AG09319 (cell line): ENCODE measurements around the gene FOXR1.
A peak's percentile ranks its signal among the peaks of the same experiment; 100 is the strongest.
"Not testable (repeated sequence)": the region's sequence is repeated elsewhere in the genome, so short reads cannot be mapped to it uniquely, and the experiment has no call there.

Experiments used
- DNase-seq: peaks from one replicate; pipeline ENCODE4 v3.0.0-alpha.2; 2010; ENCODE audit warnings: low read depth; ENCODE audit errors: extremely low read depth
- CTCF ChIP-seq: IDR thresholded peaks from 2 replicates; pipeline ENCODE4 v1.5.1; 2011; ENCODE audit warnings: low read depth, mild to moderate bottlenecking, inconsistent platforms, low read length, moderate library complexity

FOXR1 gene

GRCh38 chr11:119012629-119013170 lies 41.1 kb downstream of the FOXR1 start:
- TF ChIP-seq CTCF: no peak
- DNase-seq: no peak

GRCh38 chr11:119014209-119014924 lies 42.8 kb downstream of the FOXR1 start:
- no peak for DNase-seq
- no peak for TF ChIP-seq CTCF

GRCh38 chr11:119015054-119015611 lies 43.6 kb downstream of the FOXR1 start:
- TF ChIP-seq CTCF: no peak; the same call in 1 of the 2 replicates
- DNase-seq: no peak

GRCh38 chr11:119016216-119017009 lies 44.9 kb downstream of the FOXR1 start:
- no peak for DNase-seq
- TF ChIP-seq CTCF: no peak

- not testable (repeated sequence) for DNase-seq
Measured at GRCh38 chr11:119017377-119017776, 45.8 kb downstream of the FOXR1 start.

- DNase-seq: peak; percentile 79
- no peak for TF ChIP-seq CTCF
Measured at GRCh38 chr11:119018074-119018938, 46.7 kb downstream of the FOXR1 start, which contains the start of the genes RPS25 and TRAPPC4. TSS of gene RPS25 (minus strand) at chr11:119018343. CDS start at chr11:119018284, 59 bp downstream. TSS of gene TRAPPC4 (plus strand) at chr11:119018766. CDS start at chr11:119018796, 30 bp downstream.

GRCh38 chr11:119019996-119020395 lies 48.4 kb downstream of the FOXR1 start:
- no peak for TF ChIP-seq CTCF
- DNase-seq: no peak
